Measurements from ENCODE around the gene TBKBP1.

TBKBP1 gene

DNA sequence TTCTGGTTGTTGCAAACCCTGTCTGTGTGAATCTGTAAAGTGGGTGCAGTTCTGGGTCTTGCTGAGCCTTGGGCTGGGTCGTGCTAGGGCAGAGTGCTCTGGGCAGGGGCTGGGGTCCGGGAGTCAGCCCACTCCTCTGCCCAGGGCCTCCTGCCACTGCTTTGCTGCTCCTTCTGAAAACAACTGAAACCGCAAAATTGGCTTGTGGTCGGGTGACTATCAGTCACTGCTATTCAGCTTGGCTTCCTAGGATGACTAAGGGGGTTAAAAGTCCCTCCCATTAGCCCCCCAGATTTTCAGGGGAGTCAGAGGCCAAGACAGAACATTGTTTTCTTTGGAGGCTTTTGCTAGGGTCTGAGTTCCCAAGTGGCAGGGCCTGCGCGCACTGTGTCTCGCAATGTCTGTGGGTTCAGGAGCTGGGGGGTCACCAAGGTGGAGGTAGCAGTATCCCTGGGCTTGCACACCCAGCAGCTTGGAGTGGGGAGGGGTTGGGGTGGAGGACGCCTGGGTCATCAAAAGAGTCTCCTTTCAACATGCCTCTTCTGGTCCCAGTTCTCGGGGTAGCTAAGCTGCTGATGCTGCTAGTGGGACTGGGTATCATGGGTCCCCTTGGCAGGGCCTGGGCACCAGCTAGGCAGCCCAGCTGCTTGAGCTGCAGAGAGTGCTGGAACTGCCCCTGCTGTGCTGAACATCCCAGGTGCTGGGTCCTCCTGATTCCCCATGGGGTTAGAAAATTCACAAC is 25.6 kb downstream of the TBKBP1 start:
- Histone ChIP-seq H3K36me3 (ENCODE audit: insufficient read depth, low read length) (no peaks in the 10 kb centered on the region), H3K27ac (ENCODE audit: low read depth, low read length) (no peak overlapping the region), H3K9ac (ENCODE audit: low read length) (no peak overlapping the region), H3K9me3 (ENCODE audit: low read length) (no peaks in the 10 kb centered on the region), H3K4me3 (ENCODE audit: low read depth in 1 of 2, low read length in 2 of 2) (no peak overlapping the region), H3K27me3 (ENCODE audit: control insufficient read depth in 1 of 2, insufficient read depth in 2 of 2, low read length in 2 of 2) (peaks cover 22 to 44% of the 10 kb centered on the region in 2 donors), H3K4me1 (ENCODE audit: insufficient read depth, low read length) (peaks cover 13% of the 10 kb centered on the region)

DNA sequence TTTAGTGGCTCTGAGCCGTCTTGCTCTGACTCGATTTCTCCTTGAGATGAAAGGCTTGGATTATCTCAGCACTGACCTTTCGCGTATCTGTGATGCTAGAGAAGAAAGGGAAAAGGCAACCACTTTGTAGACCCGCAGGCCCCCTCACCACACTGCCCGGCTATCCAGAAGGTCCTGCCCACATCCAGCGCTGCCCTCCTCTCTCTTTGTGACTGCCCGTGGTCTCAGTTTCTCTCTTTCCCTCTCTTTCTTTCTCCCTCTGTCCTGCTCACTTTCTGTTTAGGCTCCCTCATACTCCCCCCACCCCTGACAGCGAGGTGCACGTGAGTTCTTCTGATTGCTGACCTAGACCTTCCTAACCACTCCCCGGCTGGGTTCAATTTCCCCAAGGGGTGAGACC is 26.2 kb downstream of the TBKBP1 start:
- no peaks in the 10 kb centered on the region for H3K9me3 ChIP-seq (ENCODE audit: low read length)
- H3K36me3 ChIP-seq (ENCODE audit: insufficient read depth, low read length), result no peaks in the 10 kb centered on the region
- H3K4me1 ChIP-seq (ENCODE audit: insufficient read depth, low read length), result peaks cover 13% of the 10 kb centered on the region
- no peak overlapping the region for H3K4me3 ChIP-seq (ENCODE audit: low read depth in 1 of 2, low read length in 2 of 2)
- H3K27ac ChIP-seq (ENCODE audit: low read depth, low read length), result no peak overlapping the region
- H3K27me3 ChIP-seq (ENCODE audit: control insufficient read depth in 1 of 2, insufficient read depth in 2 of 2, low read length in 2 of 2), result peaks cover 22 to 44% of the 10 kb centered on the region in 2 donors
- no peak overlapping the region for H3K9ac ChIP-seq (ENCODE audit: low read length)

- H3K9me3 ChIP-seq (ENCODE audit: low read length), result no peaks in the 10 kb centered on the region
- H3K4me1 ChIP-seq (ENCODE audit: insufficient read depth, low read length), result peaks cover 13% of the 10 kb centered on the region
- no peaks in the 10 kb centered on the region for H3K36me3 ChIP-seq (ENCODE audit: insufficient read depth, low read length)
- H3K9ac ChIP-seq (ENCODE audit: low read length), result no peak overlapping the region
- no peak overlapping the region for H3K4me3 ChIP-seq (ENCODE audit: low read depth in 1 of 2, low read length in 2 of 2)
- H3K27me3 ChIP-seq (ENCODE audit: control insufficient read depth in 1 of 2, insufficient read depth in 2 of 2, low read length in 2 of 2), result peaks cover 22 to 51% of the 10 kb centered on the region in 2 donors
- H3K27ac ChIP-seq (ENCODE audit: low read depth, low read length), result no peak overlapping the region
Observed at GRCh38 chr17:47720754-47721533, 27.0 kb downstream of the TBKBP1 start.

GRCh38 chr17:47721725-47722124 is 27.8 kb downstream of the TBKBP1 start:
- H3K27ac ChIP-seq (ENCODE audit: low read depth, low read length), result no peak overlapping the region
- H3K4me1 ChIP-seq (ENCODE audit: insufficient read depth, low read length), result peaks cover 13% of the 10 kb centered on the region
- H3K9ac ChIP-seq (ENCODE audit: low read length), result no peak overlapping the region
- H3K4me3 ChIP-seq (ENCODE audit: low read depth in 1 of 2, low read length in 2 of 2), result no peak overlapping the region
- H3K9me3 ChIP-seq (ENCODE audit: low read length), result no peaks in the 10 kb centered on the region
- no peaks in the 10 kb centered on the region for H3K36me3 ChIP-seq (ENCODE audit: insufficient read depth, low read length)
- peaks cover 22 to 58% of the 10 kb centered on the region in 2 donors for H3K27me3 ChIP-seq (ENCODE audit: control insufficient read depth in 1 of 2, insufficient read depth in 2 of 2, low read length in 2 of 2)

GRCh38 chr17:47724705-47725104 is 30.7 kb downstream of the TBKBP1 start:
- Histone ChIP-seq H3K27me3 (ENCODE audit: control insufficient read depth in 1 of 2, insufficient read depth in 2 of 2, low read length in 2 of 2) (peaks cover 22 to 58% of the 10 kb centered on the region in 2 donors), H3K36me3 (ENCODE audit: insufficient read depth, low read length) (no peaks in the 10 kb centered on the region), H3K4me1 (ENCODE audit: insufficient read depth, low read length) (peaks cover 13% of the 10 kb centered on the region)

GRCh38 chr17:47725446-47726111 is 31.6 kb downstream of the TBKBP1 start:
- H3K27me3 ChIP-seq (ENCODE audit: control insufficient read depth in 1 of 2, insufficient read depth in 2 of 2, low read length in 2 of 2), result peaks cover 18 to 52% of the 10 kb centered on the region in 2 donors
- H3K4me1 ChIP-seq (ENCODE audit: insufficient read depth, low read length), result peaks cover 10% of the 10 kb centered on the region
- H3K36me3 ChIP-seq (ENCODE audit: insufficient read depth, low read length), result no peaks in the 10 kb centered on the region
- H3K9ac ChIP-seq (ENCODE audit: low read length), result no peak overlapping the region
- no peaks in the 10 kb centered on the region for H3K9me3 ChIP-seq (ENCODE audit: low read length)
- H3K27ac ChIP-seq (ENCODE audit: low read depth, low read length), result no peak overlapping the region
- no peak overlapping the region for H3K4me3 ChIP-seq (ENCODE audit: low read depth in 1 of 2, low read length in 2 of 2)

More at GRCh38 chr17:47724705-47725104, 30.7 kb downstream of the TBKBP1 start:
- Histone ChIP-seq H3K9me3 (ENCODE audit: low read length) (no peaks in the 10 kb centered on the region), H3K27ac (ENCODE audit: low read depth, low read length) (no peak overlapping the region), H3K9ac (ENCODE audit: low read length) (no peak overlapping the region), H3K4me3 (ENCODE audit: low read depth in 1 of 2, low read length in 2 of 2) (no peak overlapping the region)

DNA sequence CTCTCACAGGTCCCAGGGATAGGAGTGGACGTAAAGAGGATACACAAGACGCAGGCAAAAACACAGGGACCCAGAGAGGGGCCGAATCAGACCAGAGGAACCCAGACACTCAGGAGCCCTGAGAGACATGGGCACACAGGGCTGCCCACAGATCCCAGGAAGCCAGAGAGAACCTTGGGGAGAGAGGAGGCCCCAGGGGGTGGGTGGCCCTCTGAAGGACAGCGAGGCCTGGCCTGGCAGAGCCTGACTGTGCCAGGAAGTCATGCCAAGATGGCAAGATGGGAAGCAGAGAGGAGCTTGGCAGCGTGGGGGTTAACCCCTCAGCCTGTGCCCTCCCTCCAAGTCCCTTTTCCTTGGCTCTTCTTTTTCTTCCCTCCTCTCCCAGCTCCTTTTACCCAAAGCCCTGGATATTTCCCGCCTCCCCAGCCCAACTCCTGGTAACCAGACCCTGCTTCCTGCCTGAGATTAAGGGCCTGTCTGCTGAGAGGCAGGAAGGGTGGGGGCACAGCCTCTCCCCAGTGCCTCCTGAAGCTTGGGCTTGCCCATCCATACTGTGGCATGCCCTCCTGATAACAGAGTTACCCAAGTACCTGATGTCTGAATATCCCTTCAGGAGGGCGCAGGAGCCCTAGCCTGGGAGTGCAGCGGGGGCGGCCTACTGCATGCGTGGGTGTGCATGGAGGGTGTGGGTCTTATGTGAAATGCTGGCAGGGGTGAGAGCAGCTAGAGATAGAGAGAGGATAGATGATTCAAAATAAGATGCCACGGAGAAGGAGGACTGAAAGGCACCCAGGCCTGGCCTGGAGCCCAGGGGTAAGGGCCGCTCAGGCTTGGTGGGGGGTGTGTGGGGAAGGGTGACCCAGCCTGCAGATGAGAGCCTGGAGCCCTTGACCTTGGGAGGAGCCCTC is 33.1 kb downstream of the TBKBP1 start:
- Histone ChIP-seq H3K27me3 (ENCODE audit: control insufficient read depth in 1 of 2, insufficient read depth in 2 of 2, low read length in 2 of 2) (peaks cover 6 to 41% of the 10 kb centered on the region in 2 donors), H3K36me3 (ENCODE audit: insufficient read depth, low read length) (no peaks in the 10 kb centered on the region), H3K9me3 (ENCODE audit: low read length) (no peaks in the 10 kb centered on the region), H3K27ac (ENCODE audit: low read depth, low read length) (no peak overlapping the region), H3K9ac (ENCODE audit: low read length) (no peak overlapping the region), H3K4me3 (ENCODE audit: low read depth in 1 of 2, low read length in 2 of 2) (no peak overlapping the region), H3K4me1 (ENCODE audit: insufficient read depth, low read length) (no peaks in the 10 kb centered on the region)

- no peaks in the 10 kb centered on the region for H3K4me1 ChIP-seq (ENCODE audit: insufficient read depth, low read length)
- H3K36me3 ChIP-seq (ENCODE audit: insufficient read depth, low read length), result no peaks in the 10 kb centered on the region
- H3K4me3 ChIP-seq (ENCODE audit: low read depth in 1 of 2, low read length in 2 of 2), result no peak overlapping the region
- peaks cover 7 to 42% of the 10 kb centered on the region in 2 donors for H3K27me3 ChIP-seq (ENCODE audit: control insufficient read depth in 1 of 2, insufficient read depth in 2 of 2, low read length in 2 of 2)
- no peaks in the 10 kb centered on the region for H3K9me3 ChIP-seq (ENCODE audit: low read length)
- H3K27ac ChIP-seq (ENCODE audit: low read depth, low read length), result no peak overlapping the region
- no peak overlapping the region for H3K9ac ChIP-seq (ENCODE audit: low read length)
Observed at GRCh38 chr17:47727704-47728036, 33.7 kb downstream of the TBKBP1 start.

- Histone ChIP-seq H3K27ac (ENCODE audit: low read depth, low read length) (no peak overlapping the region), H3K27me3 (ENCODE audit: control insufficient read depth in 1 of 2, insufficient read depth in 2 of 2, low read length in 2 of 2) (peaks cover 9 to 49% of the 10 kb centered on the region in 2 donors), H3K9ac (ENCODE audit: low read length) (no peak overlapping the region)
Observed at GRCh38 chr17:47728214-47728877, 34.4 kb downstream of the TBKBP1 start.

DNA sequence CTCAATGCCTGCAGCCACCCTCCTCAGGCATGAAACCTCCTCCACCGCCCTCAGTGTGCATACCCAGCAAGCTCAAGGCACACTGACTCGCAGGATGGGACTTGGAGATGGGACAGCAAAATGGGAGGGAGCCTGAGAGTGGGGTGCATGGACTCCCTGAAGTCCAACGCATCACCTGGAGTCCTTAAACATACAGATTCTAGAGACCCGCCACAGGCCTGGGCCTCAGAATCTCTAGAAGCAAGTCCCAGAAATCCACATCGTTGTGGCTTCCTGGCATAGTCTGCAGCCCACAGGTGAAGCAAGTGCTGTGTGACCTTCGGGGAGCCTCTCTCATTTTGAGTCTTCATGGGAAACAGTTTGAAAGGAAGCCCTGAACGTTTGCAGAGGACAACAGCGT is 35.5 kb downstream of the TBKBP1 start:
- no peak overlapping the region for H3K9ac ChIP-seq (ENCODE audit: low read length)
- H3K27me3 ChIP-seq (ENCODE audit: control insufficient read depth in 1 of 2, insufficient read depth in 2 of 2, low read length in 2 of 2), result peaks cover 14 to 49% of the 10 kb centered on the region in 2 donors

More at GRCh38 chr17:47728214-47728877, 34.4 kb downstream of the TBKBP1 start:
- Histone ChIP-seq H3K4me3 (ENCODE audit: low read depth in 1 of 2, low read length in 2 of 2) (no peak overlapping the region), H3K36me3 (ENCODE audit: insufficient read depth, low read length) (no peaks in the 10 kb centered on the region), H3K9me3 (ENCODE audit: low read length) (no peaks in the 10 kb centered on the region), H3K4me1 (ENCODE audit: insufficient read depth, low read length) (no peaks in the 10 kb centered on the region)

More for the DNA sequence above, 35.5 kb downstream of the TBKBP1 start:
- Histone ChIP-seq H3K9me3 (ENCODE audit: low read length) (no peaks in the 10 kb centered on the region), H3K4me1 (ENCODE audit: insufficient read depth, low read length) (peaks cover 5% of the 10 kb centered on the region), H3K4me3 (ENCODE audit: low read depth in 1 of 2, low read length in 2 of 2) (no peak overlapping the region), H3K27ac (ENCODE audit: low read depth, low read length) (no peak overlapping the region), H3K36me3 (ENCODE audit: insufficient read depth, low read length) (no peaks in the 10 kb centered on the region)

Measured in muscle layer of colon (tissue), 2 donors.